H1 (cell line): ENCODE data around the gene TOMM7.
A peak's percentile ranks its signal among the peaks of the same experiment; 100 is the strongest.

Experiments
- CHD2 ChIP-seq: IDR thresholded peaks from 2 replicates; pipeline ENCODE4 v1.6.1; 2012; ENCODE audit warnings: low read length, improper control_type of control experiment
- EP300 ChIP-seq, 2 experiments: IDR thresholded peaks; 1 replicate in 1 of 2; 2 replicates in 1 of 2; pipeline ENCODE4 v1.6.1; 2011 to 2012; ENCODE audit warnings: low read depth in 2 of 2, low read length in 2 of 2, mild to moderate bottlenecking in 2 of 2, borderline replicate concordance in 1 of 2, inconsistent platforms in 1 of 2, moderate library complexity in 1 of 2
- GTF2F1 ChIP-seq: IDR thresholded peaks from 2 replicates; pipeline ENCODE4 v1.6.1; 2012; ENCODE audit warnings: low read depth, low read length, improper control_type of control experiment, borderline replicate concordance
- TF ChIP-seq, protein P1 (sequence below), 3 experiments: IDR thresholded peaks; 1 replicate in 2 of 3; 2 replicates in 1 of 3; pipeline versions ENCODE4 v1.5.1 to v1.6.1; 2011; ENCODE audit warnings: low read length in 3 of 3, mild to moderate bottlenecking in 3 of 3, inconsistent platforms in 2 of 3, low read depth in 1 of 3, moderate library complexity in 1 of 3; ENCODE audit not compliant: insufficient read depth in 1 of 3; ENCODE audit errors: control extremely low read depth in 1 of 3
- TF ChIP-seq, protein P2 (sequence below): IDR thresholded peaks from 2 replicates; pipeline ENCODE4 v1.6.1; 2012; ENCODE audit warnings: inconsistent platforms

DNA sequence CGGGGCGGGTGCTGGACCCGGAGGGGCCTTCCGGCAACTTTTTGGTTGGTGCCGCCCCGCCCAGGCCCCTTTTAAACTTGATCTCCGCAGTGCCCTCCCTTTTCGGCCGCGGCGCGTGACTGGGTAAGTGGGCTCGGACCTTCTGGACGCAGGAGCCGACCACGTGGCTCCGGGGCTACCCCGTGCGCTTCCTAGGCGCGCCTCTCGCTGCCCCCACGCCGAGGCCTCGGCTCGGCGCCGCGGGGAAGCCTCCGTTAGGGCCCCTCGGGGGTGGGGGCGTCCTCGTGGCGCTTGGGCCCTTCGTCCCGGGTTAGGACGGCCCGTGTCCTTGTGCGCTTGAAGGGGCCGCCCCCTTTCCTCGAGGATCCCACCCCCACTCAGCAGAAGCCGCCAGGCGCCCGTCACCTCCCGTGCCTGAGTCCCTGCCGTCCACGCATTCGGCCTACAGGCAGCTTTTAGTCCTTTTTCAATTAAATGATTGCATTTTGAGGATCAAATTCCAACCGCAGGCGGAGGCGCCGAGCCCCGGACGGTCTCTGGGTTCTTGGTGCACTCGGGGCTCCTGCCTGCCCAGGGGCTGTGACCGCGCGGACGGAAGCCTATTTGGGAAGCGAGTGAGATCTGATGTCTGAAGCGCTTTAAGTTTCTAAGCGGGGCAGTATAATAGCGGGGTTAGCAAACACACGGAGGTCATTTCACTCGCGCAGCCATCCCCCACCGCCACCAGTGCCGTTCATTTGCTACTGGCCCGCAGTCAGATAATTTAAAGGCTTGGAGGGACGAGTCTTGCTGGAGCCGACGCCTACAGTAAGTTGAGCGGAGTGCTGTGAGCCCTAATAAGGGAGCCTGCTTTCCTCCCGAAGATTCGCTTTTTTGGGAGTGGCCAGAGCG lies 31.8 kb upstream of the TOMM7 start:
- TF ChIP-seq, protein P1, sequence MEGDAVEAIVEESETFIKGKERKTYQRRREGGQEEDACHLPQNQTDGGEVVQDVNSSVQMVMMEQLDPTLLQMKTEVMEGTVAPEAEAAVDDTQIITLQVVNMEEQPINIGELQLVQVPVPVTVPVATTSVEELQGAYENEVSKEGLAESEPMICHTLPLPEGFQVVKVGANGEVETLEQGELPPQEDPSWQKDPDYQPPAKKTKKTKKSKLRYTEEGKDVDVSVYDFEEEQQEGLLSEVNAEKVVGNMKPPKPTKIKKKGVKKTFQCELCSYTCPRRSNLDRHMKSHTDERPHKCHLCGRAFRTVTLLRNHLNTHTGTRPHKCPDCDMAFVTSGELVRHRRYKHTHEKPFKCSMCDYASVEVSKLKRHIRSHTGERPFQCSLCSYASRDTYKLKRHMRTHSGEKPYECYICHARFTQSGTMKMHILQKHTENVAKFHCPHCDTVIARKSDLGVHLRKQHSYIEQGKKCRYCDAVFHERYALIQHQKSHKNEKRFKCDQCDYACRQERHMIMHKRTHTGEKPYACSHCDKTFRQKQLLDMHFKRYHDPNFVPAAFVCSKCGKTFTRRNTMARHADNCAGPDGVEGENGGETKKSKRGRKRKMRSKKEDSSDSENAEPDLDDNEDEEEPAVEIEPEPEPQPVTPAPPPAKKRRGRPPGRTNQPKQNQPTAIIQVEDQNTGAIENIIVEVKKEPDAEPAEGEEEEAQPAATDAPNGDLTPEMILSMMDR (IDR thresholded peaks at IDR 0.05; ENCODE audit: control extremely low read depth in 1 of 3, insufficient read depth in 1 of 3, low read depth in 1 of 3, low read length in 3 of 3) = peak in 1 of 3 experiments; percentile 34; a peak in 2 of 4 replicates
- TF ChIP-seq GTF2F1 (peak; percentile 74), CHD2 (no peak; the same call in 1 of the 2 replicates), EP300 (IDR thresholded peaks at IDR 0.05; ENCODE audit: borderline replicate concordance in 1 of 2, low read depth in 2 of 2, low read length in 2 of 2) (no peak)
- TF ChIP-seq, protein P2, sequence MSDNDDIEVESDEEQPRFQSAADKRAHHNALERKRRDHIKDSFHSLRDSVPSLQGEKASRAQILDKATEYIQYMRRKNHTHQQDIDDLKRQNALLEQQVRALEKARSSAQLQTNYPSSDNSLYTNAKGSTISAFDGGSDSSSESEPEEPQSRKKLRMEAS = peak; percentile 98
